ENCODE results near the gene RCSD1. TPM values are rescaled to one million over a fixed set of nuclear protein-coding genes. Genes with fewer than 3 reads are reported as not detected.

RCSD1 gene
- total RNA-seq, 1 experiment from 2014 or later: 0.50 TPM

DNA sequence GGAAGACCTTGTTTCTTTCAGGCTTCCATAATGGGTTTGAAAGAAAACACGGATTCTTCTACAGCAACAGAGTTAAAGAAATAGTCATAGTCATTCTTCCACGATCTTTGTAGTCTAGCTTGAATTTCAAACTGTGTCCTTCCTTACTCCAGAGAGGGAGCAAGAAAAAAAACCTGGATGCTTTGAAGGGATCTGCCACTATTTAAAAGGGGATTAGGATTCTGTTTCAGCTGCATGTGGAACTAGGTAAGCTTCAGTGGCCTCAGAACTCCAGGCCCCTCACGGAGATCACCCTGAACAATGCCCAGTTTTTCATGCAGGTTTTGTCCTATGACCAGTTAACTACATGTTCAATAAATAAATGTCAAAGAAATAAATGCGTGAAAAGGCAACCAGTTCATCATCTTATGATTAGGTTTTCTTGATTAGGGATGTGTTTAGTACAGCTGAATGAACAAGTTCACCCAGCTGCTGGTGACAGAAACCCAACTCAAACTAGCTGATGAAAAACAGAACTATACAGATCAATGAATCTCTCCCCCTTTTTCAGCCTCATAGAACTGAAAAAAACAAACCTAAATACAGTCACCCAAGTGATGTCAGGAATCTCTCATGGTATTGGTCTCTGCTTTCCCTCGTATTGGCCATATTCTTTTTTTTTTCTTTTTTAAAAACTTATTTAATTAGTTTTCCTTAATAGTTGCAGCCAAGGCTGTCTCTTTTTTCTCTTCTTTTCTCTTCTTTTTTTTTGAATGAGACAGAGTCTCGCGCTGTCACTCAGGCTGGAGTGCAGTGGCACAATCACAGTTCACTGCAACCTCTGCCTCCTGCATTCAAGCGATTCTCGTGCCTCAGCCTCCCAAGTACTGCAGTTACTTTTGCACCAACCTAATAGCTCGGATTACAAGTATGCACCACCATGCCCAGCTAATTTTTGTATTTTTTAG, 77.2 kb downstream of the RCSD1 start (continued):
- TF ChIP-seq, protein P1, sequence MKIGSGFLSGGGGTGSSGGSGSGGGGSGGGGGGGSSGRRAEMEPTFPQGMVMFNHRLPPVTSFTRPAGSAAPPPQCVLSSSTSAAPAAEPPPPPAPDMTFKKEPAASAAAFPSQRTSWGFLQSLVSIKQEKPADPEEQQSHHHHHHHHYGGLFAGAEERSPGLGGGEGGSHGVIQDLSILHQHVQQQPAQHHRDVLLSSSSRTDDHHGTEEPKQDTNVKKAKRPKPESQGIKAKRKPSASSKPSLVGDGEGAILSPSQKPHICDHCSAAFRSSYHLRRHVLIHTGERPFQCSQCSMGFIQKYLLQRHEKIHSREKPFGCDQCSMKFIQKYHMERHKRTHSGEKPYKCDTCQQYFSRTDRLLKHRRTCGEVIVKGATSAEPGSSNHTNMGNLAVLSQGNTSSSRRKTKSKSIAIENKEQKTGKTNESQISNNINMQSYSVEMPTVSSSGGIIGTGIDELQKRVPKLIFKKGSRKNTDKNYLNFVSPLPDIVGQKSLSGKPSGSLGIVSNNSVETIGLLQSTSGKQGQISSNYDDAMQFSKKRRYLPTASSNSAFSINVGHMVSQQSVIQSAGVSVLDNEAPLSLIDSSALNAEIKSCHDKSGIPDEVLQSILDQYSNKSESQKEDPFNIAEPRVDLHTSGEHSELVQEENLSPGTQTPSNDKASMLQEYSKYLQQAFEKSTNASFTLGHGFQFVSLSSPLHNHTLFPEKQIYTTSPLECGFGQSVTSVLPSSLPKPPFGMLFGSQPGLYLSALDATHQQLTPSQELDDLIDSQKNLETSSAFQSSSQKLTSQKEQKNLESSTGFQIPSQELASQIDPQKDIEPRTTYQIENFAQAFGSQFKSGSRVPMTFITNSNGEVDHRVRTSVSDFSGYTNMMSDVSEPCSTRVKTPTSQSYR (CRISPR knock-in tag; IDR thresholded peaks at IDR 0.05): no peak
- no peak for TF ChIP-seq ZNF396 (CRISPR knock-in tag; IDR thresholded peaks at IDR 0.05; ENCODE audit: borderline replicate concordance)
- no peak for TF ChIP-seq GRHL2 (CRISPR knock-in tag; IDR thresholded peaks at IDR 0.05; ENCODE audit: insufficient replicate concordance, severe bottlenecking)

DNA sequence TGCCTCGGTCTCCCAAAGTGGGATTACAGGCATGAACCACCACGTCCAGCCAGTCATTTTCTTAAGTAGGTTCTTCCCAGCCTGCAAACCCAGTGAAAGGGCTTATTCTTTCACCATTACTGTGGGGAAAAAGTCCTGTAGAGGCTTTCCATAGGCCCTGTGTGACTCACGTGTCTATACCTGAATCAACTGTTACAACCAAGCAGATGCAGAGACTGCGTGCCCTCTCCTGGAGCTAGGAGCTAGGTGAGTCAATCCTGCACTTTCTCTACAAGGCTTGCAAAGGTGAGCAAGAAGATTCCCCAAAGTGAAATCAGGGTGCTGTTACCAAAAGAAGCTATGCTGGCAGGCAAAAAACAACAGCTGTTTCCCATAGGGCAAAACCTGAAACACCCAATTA, 77.9 kb downstream of the RCSD1 start:
- ChIA-PET POLR2A (interaction anchor here (0.5 kb wide), 1 partner anchor 186 kb away, joined by 6 read pairs; no protein-coding TSS in a partner anchor), CTCF (interaction anchor here (0.6 to 1.6 kb wide), 3 partner anchors 9 to 95 kb away, joined by 3 to 5 read pairs (median 3); no protein-coding TSS in a partner anchor)
- ATAC-seq (no peak), DNase-seq (ENCODE audit: low spot score) (no peak)
- H3K27me3 Mint-ChIP-seq (ENCODE audit: low read depth): peaks cover 18% of the 10 kb centered on the region
- TF ChIP-seq ETV6 (CRISPR knock-in tag; IDR thresholded peaks at IDR 0.05): no peak
- TF ChIP-seq, protein P1 (CRISPR knock-in tag; IDR thresholded peaks at IDR 0.05): no peak
- no peak for TF ChIP-seq ESRRA (CRISPR knock-in tag; IDR thresholded peaks at IDR 0.05; ENCODE audit: borderline replicate concordance)
- H3K36me3 Mint-ChIP-seq: no peaks in the 10 kb centered on the region
- no peaks in the 10 kb centered on the region for H3K9me3 Mint-ChIP-seq
- H3K27ac Mint-ChIP-seq: no peak overlapping the region
- H3K4me1 Mint-ChIP-seq: peaks cover 48% of the 10 kb centered on the region
- H3K4me3 Mint-ChIP-seq: no peak overlapping the region

DNA sequence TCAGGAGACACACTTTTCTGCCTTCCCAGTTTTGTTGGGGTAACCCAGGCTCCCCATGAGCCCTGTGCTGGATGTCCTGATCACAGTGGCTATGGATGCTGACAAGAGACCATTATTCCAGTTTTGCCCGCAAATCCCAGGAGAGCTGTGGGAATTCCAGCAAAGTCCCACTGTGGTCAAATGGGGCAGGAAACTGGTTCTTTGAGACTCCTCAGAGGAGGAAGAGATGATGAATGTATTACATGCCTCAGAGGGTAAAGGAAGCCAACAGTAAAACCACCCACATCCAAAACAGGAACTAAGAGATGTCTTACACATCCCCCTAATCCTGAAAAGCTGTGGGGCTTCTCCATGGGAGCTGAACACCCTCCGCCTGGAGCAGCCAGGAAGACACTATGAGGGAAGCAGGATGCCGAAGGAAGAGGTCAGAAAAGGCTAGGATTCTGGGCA, 78.9 kb downstream of the RCSD1 start:
- Mint-ChIP-seq H3K9me3 (no peaks in the 10 kb centered on the region), H3K27ac (no peak overlapping the region), H3K4me1 (peaks cover 48% of the 10 kb centered on the region), H3K27me3 (ENCODE audit: low read depth) (peaks cover 28% of the 10 kb centered on the region), H3K36me3 (no peaks in the 10 kb centered on the region), H3K4me3 (no peak overlapping the region)
- CTCF ChIA-PET: interaction anchor here (1.1 to 1.6 kb wide), 2 partner anchors 21 to 94 kb away, joined by 3 to 5 read pairs; no protein-coding TSS in a partner anchor
- DNase-seq (ENCODE audit: low spot score) (no peak), ATAC-seq (no peak)
- POLR2A ChIA-PET: no interaction called here
- TF ChIP-seq CREB1 (CRISPR knock-in tag; IDR thresholded peaks at IDR 0.05) (no peak), OVOL2 (CRISPR knock-in tag; IDR thresholded peaks at IDR 0.05; ENCODE audit: borderline replicate concordance) (no peak)
- TF ChIP-seq, protein P2, sequence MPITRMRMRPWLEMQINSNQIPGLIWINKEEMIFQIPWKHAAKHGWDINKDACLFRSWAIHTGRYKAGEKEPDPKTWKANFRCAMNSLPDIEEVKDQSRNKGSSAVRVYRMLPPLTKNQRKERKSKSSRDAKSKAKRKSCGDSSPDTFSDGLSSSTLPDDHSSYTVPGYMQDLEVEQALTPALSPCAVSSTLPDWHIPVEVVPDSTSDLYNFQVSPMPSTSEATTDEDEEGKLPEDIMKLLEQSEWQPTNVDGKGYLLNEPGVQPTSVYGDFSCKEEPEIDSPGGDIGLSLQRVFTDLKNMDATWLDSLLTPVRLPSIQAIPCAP (CRISPR knock-in tag; IDR thresholded peaks at IDR 0.05): no peak
- TF ChIP-seq, protein P3, sequence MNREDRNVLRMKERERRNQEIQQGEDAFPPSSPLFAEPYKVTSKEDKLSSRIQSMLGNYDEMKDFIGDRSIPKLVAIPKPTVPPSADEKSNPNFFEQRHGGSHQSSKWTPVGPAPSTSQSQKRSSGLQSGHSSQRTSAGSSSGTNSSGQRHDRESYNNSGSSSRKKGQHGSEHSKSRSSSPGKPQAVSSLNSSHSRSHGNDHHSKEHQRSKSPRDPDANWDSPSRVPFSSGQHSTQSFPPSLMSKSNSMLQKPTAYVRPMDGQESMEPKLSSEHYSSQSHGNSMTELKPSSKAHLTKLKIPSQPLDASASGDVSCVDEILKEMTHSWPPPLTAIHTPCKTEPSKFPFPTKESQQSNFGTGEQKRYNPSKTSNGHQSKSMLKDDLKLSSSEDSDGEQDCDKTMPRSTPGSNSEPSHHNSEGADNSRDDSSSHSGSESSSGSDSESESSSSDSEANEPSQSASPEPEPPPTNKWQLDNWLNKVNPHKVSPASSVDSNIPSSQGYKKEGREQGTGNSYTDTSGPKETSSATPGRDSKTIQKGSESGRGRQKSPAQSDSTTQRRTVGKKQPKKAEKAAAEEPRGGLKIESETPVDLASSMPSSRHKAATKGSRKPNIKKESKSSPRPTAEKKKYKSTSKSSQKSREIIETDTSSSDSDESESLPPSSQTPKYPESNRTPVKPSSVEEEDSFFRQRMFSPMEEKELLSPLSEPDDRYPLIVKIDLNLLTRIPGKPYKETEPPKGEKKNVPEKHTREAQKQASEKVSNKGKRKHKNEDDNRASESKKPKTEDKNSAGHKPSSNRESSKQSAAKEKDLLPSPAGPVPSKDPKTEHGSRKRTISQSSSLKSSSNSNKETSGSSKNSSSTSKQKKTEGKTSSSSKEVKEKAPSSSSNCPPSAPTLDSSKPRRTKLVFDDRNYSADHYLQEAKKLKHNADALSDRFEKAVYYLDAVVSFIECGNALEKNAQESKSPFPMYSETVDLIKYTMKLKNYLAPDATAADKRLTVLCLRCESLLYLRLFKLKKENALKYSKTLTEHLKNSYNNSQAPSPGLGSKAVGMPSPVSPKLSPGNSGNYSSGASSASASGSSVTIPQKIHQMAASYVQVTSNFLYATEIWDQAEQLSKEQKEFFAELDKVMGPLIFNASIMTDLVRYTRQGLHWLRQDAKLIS (CRISPR knock-in tag; IDR thresholded peaks at IDR 0.05; ENCODE audit: borderline replicate concordance): no peak

Data from WTC11 (cell line).